Activated CD8-positive, alpha-beta memory T cell treated with anti-CD3 and anti-CD28 coated beads, Interleukin-2, amount 10 ng/mL, durations not matched to agents 7 days and 5 days (primary cell): ENCODE measurements around the gene ZNF568. TPM values are rescaled to one million over a fixed set of nuclear protein-coding genes. Genes with fewer than 3 reads are reported as not detected.

Source experiments
- ATAC-seq: fragments of 150-1000 bp; cut with Tn5 transposase; one replicate; pipeline ENCODE4 v1.10.0; 2021; ENCODE audit warnings: moderate library complexity
- CTCF ChIA-PET: fragments of 350-600 bp; sonication (Branson Sonifier 250); formaldehyde crosslinking; loops from one replicate; lab custom pipeline; 2021; ENCODE audit warnings: antibody characterized with exemption; lab: Charles Lee
- DNase-seq: peaks from one replicate; pipeline ENCODE4 v3.0.0-alpha.2; 2020
- H3K27ac Mint-ChIP-seq: one replicate; pipeline ENCODE4 v1.8.0; 2021; ENCODE audit warnings: mild to moderate bottlenecking, mixed read lengths
- H3K27me3 Mint-ChIP-seq: one replicate; pipeline ENCODE4 v1.8.0; 2021; ENCODE audit warnings: mixed read lengths
- H3K36me3 Mint-ChIP-seq: one replicate; pipeline ENCODE4 v1.8.0; 2021; ENCODE audit warnings: mild to moderate bottlenecking, mixed read lengths
- H3K4me1 Mint-ChIP-seq: one replicate; pipeline ENCODE4 v1.8.0; 2021; ENCODE audit warnings: mixed read lengths
- H3K4me3 Mint-ChIP-seq: one replicate; pipeline ENCODE4 v1.8.0; 2021; ENCODE audit warnings: mild to moderate bottlenecking, moderate library complexity, mixed read lengths
- H3K9me3 Mint-ChIP-seq: one replicate; pipeline ENCODE4 v1.8.0; 2022; ENCODE audit warnings: low read depth, mixed read lengths
- total RNA-seq, 2 experiments: library from RNA; stranded (reverse); gene quantifications; one replicate each; pipeline ENCODE4 v1.2.3, GENCODE V29; 2021

The ZNF568 gene
- total RNA-seq, 2 experiments from 2014 or later = 6.7 to 8.6 TPM

DNA sequence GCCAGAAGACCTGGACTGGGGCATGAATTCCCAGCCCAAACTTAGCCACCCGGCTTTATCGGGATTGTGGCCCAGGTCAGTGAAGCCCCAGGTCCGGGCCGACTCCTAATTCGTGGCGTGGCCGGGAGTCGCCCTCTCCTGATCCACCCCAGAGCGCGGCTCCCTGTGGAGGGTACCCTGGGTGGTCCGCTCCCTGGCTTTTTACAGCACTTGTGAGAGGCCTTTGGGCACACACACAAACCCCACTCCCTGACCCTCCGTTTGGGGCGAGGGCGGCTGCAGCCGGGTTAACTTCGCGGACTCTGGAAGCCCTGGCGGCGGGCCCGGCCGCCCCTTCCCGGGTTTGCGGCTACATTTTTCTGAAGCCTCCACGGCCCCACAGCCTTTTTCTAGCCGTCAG is 56.4 kb downstream of the ZNF568 start:
- no peaks in the 10 kb centered on the region for H3K27me3 Mint-ChIP-seq
- peaks cover 3% of the 10 kb centered on the region for H3K9me3 Mint-ChIP-seq
- H3K4me1 Mint-ChIP-seq = peaks cover 11% of the 10 kb centered on the region
- DNase-seq = no peak
- CTCF ChIA-PET = interaction anchor here (0.9 to 1.5 kb wide), 3 partner anchors 105 to 135 kb away, joined by 3 to 5 read pairs (median 4); partner anchors contain the start of genes ZNF420 and ZNF790
- peaks cover 22% of the 10 kb centered on the region for H3K36me3 Mint-ChIP-seq
- peak overlapping the region; percentile 87 for H3K4me3 Mint-ChIP-seq
- no peak overlapping the region for H3K27ac Mint-ChIP-seq
- no peak for ATAC-seq

DNA sequence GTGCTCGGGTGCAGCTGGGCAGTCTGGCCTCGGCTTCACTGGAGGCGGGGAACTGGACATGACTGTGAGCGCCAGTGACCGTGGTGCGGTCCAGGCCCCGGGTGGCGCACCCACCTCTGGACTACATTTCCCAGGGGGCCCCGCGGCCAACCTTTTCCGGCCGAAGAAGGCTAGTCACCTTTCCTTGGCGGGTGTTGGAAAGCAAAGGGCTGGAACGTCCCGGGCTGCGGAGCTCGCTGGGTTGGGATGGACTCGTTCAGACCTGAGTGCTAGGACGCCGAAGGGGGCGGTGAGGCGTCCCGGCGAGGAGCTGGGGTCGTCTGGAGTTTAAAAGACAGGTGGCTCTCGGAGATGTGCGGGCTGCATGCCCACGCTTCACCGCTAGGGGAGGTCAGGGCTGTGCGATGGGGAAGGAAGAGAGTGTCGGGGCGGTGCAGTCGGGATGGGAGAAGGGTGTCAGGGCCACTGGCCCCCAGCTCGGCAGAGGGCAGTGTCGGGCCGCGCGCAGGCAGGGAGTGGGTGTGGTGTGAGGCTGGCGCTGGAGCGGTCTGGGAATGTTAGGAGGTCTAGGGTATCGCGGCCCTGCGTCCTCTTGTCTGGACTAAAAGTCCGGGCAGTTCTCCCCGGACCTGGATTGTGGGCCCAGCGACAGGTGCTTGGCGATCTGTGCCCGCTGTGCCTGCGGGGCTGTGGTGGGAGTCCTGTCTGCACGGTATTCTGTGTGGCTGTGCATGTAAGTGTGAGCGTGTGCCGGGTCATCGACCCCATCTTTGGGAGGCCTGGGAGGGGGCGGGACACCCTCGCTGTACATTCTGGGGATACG is 57.1 kb downstream of the ZNF568 start:
- Mint-ChIP-seq H3K9me3 (peaks cover 4% of the 10 kb centered on the region), H3K27ac (peak overlapping the region; percentile 87), H3K36me3 (peaks cover 27% of the 10 kb centered on the region), H3K4me3 (peak overlapping the region; percentile 87), H3K27me3 (no peaks in the 10 kb centered on the region), H3K4me1 (peaks cover 11% of the 10 kb centered on the region)
- DNase-seq (peak; percentile 78), ATAC-seq (peak; percentile 97)
- CTCF ChIA-PET = interaction anchor here (0.9 to 1.5 kb wide), 3 partner anchors 105 to 135 kb away, joined by 3 to 5 read pairs (median 4); partner anchors contain the start of genes ZNF420 and ZNF790

DNA sequence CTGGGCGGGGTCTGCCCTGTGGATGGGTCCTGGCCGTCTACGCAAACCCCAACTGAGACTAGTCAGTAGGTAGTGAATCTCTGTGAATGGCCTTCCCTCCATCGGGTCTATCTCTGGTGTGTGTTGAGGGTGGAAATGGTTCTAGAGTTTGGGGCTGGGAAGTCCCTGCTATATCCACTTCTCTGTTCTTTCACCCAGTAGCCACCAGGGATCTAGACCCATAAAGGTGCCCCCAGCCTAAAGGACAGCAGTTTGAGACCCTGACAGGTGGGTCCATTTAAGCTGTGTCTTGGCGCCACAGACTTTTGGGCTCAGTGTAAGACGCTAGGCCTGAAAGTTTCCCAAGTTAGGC is 57.7 kb downstream of the ZNF568 start:
- H3K4me1 Mint-ChIP-seq = peaks cover 11% of the 10 kb centered on the region
- ATAC-seq (no peak), DNase-seq (no peak)
- peaks cover 9% of the 10 kb centered on the region for H3K9me3 Mint-ChIP-seq
- no peak overlapping the region for H3K27ac Mint-ChIP-seq
- peak overlapping the region; percentile 87 for H3K4me3 Mint-ChIP-seq
- CTCF ChIA-PET = interaction anchor here (1.2 to 1.5 kb wide), 2 partner anchors 104 to 124 kb away, joined by 4 to 5 read pairs; partner anchors contain the start of gene ZNF420
- H3K27me3 Mint-ChIP-seq = no peaks in the 10 kb centered on the region
- H3K36me3 Mint-ChIP-seq = peaks cover 32% of the 10 kb centered on the region

DNA sequence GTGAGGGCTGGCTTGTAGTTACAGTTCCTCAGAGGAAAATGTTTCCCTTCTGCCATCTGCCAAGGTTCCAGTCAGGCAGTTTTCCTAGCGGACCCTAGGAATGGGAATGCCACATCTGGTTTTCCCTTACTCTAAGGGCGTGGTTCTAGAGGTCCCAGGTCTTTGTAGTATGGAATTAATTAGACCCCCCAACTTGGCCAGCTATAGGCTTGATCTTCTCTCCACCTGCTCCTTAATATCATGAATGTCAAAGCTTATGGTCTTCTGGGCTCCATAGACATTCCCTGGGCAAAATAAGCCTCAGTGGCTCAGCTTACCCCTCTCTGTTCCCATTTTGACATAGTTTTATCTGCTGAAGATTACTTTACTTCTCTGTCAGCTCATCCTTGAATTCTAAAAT is 70.0 kb downstream of the ZNF568 start:
- no peaks in the 10 kb centered on the region for H3K4me1 Mint-ChIP-seq
- H3K4me3 Mint-ChIP-seq = no peak overlapping the region
- CTCF ChIA-PET = no interaction called here
- DNase-seq (no peak), ATAC-seq (no peak)
- H3K36me3 Mint-ChIP-seq = peaks cover 57% of the 10 kb centered on the region
- H3K9me3 Mint-ChIP-seq = peaks cover 22% of the 10 kb centered on the region
- H3K27me3 Mint-ChIP-seq = no peaks in the 10 kb centered on the region
- no peak overlapping the region for H3K27ac Mint-ChIP-seq

DNA sequence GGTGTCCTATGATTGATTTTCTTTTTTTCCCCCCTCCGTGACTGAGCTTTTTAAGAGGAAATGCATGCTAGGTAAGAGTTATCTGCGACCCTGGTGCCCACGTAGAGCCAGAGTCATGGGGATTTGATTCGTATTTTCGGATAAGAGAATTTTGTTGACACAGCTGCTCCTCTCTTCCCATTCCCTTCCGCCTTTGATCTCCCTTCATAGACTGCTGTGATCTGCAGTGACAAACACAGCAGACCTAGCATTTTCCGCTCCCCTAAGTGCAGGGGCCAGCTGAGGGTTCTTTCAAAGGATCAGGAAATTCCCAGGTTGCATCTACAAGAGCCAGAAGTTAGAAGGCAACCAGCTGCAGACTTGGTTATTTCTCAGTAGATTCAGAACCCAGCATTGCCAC is 70.5 kb downstream of the ZNF568 start:
- ATAC-seq (no peak), DNase-seq (no peak)
- CTCF ChIA-PET = no interaction called here
- Mint-ChIP-seq H3K4me3 (no peak overlapping the region), H3K36me3 (peaks cover 60% of the 10 kb centered on the region), H3K27me3 (no peaks in the 10 kb centered on the region), H3K27ac (no peak overlapping the region), H3K9me3 (peaks cover 21% of the 10 kb centered on the region), H3K4me1 (no peaks in the 10 kb centered on the region)

DNA sequence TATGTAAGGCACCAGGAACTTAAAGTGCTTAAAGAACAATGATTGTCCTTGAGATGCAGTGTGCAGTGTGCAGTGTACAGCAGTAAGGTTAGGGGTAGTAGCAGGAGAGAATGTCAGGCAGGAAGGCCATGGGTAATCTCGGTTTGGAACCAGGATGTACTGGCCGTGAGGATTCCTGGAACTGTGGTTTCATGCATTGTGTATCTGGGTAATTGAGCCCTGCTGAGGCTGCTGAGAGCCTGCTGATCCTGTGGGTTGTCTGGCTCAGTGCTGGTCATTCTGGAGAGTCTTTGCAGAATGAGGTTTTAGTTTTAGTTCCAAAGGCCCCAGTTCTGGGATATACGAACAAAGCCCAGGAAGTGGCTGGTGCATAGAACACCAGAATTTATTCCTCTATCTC is 71.0 kb downstream of the ZNF568 start:
- Mint-ChIP-seq H3K9me3 (peaks cover 21% of the 10 kb centered on the region), H3K27me3 (no peaks in the 10 kb centered on the region), H3K4me1 (no peaks in the 10 kb centered on the region), H3K36me3 (peaks cover 62% of the 10 kb centered on the region), H3K27ac (no peak overlapping the region), H3K4me3 (no peak overlapping the region)
- CTCF ChIA-PET = no interaction called here
- DNase-seq (no peak), ATAC-seq (no peak)

DNA sequence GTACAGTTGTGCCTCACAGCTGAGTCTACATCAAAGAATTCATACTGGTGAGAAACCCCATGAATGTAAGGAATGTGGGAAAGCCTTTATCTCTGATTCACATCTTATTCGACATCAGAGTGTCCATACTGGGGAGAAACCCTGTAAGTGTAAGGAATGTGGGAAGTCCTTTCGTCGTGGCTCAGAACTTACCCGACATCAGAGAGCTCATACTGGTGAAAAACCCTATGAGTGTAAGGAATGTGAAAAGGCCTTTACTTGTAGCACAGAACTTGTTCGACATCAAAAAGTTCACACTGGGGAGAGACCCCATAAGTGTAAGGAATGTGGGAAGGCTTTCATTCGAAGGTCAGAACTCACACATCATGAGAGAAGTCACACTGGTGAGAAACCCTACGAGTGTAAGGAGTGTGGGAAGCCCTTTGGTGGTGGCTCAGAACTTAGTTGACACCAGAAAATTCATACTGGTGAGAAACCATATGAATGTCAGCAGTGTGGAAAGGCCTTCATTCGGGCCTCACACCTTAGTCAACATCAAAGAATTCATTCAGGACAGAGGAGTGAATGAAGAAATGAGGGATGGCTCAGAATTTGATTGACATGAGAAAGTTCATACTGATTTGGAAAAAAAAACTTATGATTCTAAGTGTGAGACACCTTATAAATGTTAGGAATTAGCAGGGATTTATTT is 81.2 kb downstream of the ZNF568 start:
- Mint-ChIP-seq H3K36me3 (peaks cover 51% of the 10 kb centered on the region), H3K9me3 (peaks cover 37% of the 10 kb centered on the region), H3K27ac (no peak overlapping the region), H3K27me3 (no peaks in the 10 kb centered on the region), H3K4me3 (no peak overlapping the region), H3K4me1 (no peaks in the 10 kb centered on the region)
- CTCF ChIA-PET = no interaction called here
- ATAC-seq (no peak), DNase-seq (no peak)

DNA sequence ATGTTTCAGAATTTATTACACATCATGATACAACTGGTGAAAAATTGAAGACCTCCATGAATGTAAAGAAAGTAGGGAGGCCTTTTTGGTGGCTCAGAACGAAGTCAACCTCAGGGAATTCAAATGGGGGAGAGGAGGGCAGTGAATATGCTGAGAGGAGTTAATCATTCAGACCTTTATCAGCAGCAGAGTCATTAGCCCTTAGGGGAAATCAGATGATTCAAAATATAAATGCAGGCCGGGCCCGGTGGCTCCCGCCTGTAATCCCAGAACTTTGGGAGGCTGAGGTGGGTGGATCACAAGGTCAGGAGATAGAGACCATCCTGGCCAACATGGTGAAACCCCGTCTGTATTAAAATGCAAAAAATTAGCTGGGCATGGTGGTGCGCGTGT is 81.7 kb downstream of the ZNF568 start:
- H3K4me1 Mint-ChIP-seq = no peaks in the 10 kb centered on the region
- CTCF ChIA-PET = no interaction called here
- H3K27me3 Mint-ChIP-seq = no peaks in the 10 kb centered on the region
- DNase-seq = no peak
- ATAC-seq = no peak
- no peak overlapping the region for H3K4me3 Mint-ChIP-seq
- no peak overlapping the region for H3K27ac Mint-ChIP-seq
- H3K9me3 Mint-ChIP-seq = peaks cover 37% of the 10 kb centered on the region
- peaks cover 45% of the 10 kb centered on the region for H3K36me3 Mint-ChIP-seq

DNA sequence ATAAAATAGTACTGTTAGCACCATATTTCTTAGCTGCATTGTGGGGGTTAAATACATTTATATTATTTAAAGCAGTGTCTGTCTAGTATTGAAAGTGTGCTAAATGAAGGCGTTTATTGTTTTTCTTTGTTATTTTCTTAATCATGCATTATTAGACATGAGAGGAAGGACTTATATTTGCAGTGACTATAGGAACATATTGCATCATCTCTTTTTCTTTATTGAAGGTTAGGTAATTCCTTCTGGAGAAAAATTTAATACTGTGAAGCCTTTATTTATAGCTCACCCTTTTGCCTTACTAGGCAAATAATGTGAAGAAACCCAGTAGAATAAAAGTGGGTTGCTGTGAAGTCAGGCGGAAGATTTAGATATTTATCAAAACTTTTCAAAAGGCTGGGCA is 83.2 kb downstream of the ZNF568 start:
- Mint-ChIP-seq H3K4me1 (no peaks in the 10 kb centered on the region), H3K36me3 (peaks cover 34% of the 10 kb centered on the region), H3K27me3 (no peaks in the 10 kb centered on the region), H3K4me3 (no peak overlapping the region), H3K9me3 (peaks cover 35% of the 10 kb centered on the region), H3K27ac (no peak overlapping the region)
- CTCF ChIA-PET = interaction anchor here (0.6 kb wide), 1 partner anchor 196 kb away, joined by 3 read pairs; no protein-coding TSS in a partner anchor
- ATAC-seq (no peak), DNase-seq (no peak)

DNA sequence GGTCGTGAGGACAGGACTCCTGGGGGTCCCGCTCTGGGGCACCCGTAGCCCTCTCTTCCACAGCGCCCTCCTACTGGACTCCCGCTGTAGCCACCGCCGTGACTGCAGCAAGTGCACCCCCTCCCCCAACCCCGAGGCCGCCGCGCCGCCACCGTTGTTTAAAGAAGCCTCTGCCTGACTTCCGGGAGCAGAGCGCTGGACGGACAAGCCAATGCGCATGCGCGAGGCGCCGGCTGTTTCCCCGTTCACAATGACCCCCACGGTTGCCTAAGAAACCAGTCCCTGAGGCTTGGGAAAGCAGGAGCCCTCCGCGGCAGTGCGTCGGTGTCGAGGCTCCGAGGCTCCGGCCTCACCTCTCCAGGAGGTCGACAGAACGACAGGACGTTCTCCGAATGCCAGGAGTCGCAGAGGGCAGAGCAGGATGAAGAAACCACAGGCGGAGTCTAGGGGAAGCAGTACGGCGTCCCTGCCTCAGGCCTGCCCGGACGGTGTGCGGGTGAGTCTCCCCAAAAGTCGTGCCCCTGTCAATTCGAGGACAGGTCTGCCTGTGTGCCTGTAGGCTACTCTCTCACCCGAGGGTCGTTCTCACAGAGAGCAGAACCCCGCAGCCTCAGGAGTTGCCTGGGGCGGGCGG is 91.6 kb downstream of the ZNF568 start:
- H3K36me3 Mint-ChIP-seq = peaks cover 17% of the 10 kb centered on the region
- ATAC-seq = peak; percentile 73
- no peaks in the 10 kb centered on the region for H3K27me3 Mint-ChIP-seq
- DNase-seq = peak; percentile 76
- H3K4me1 Mint-ChIP-seq = peaks cover 5% of the 10 kb centered on the region
- CTCF ChIA-PET = no interaction called here
- H3K4me3 Mint-ChIP-seq = peak overlapping the region; percentile 76
- peaks cover 24% of the 10 kb centered on the region for H3K9me3 Mint-ChIP-seq
- H3K27ac Mint-ChIP-seq = peak overlapping the region; percentile 76

DNA sequence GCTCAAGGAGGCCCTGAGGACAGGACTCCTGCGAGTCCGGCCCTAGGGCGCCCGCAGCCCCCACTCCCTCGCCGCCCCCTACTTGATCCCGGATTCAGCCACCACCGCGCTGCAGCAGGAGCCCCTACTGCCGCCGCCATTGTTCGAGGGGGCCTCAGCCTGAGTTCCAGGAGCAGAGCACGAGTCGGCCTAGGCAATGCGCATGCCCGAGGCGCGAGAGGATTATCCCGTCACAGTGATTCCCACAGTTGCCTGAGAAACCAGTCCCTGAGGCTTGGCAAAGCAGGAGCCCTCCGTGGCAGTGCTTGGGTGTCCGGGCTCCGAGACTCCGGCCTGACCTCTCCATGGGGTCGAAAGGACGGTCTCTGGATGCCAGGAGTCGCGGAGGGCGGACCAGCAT is 93.7 kb downstream of the ZNF568 start:
- no peaks in the 10 kb centered on the region for H3K27me3 Mint-ChIP-seq
- H3K27ac Mint-ChIP-seq = no peak overlapping the region
- peaks cover 29% of the 10 kb centered on the region for H3K9me3 Mint-ChIP-seq
- H3K4me3 Mint-ChIP-seq = no peak overlapping the region
- peaks cover 16% of the 10 kb centered on the region for H3K36me3 Mint-ChIP-seq
- peaks cover 5% of the 10 kb centered on the region for H3K4me1 Mint-ChIP-seq
- ATAC-seq (no peak), DNase-seq (no peak)
- CTCF ChIA-PET = no interaction called here

DNA sequence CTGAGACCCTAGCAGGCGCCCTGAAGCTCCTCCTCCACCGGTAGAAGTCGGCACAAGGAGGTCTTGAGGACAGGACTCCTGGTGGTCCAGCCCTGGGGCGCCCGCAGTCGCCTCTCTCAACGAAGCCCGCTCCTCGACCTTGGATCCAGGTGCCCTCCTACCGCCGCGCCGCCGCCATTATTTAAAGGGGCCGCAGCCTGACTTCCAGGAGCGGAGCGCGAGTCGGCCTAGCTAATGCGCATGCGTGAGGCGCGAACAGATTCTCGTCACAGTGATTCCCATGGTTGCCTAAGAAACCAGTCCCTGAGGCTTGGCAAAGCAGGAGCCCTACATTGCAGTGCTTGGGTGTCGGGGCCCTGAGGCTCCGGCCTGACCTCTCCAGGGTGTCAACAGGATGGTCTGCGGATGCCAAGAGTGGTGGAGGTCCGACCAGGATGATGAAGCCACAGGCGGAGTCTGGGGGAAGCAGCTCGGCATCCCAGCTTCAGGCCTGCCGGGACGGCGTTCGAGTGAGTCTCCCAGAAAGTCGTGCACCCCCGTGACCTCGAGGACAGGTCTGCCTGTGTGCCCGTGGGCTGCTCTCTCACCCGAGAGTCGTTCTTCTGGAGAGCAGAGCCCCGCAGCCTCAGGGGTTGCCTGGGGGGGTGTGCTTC is 96.1 kb downstream of the ZNF568 start:
- no peak for DNase-seq
- CTCF ChIA-PET = no interaction called here
- H3K4me3 Mint-ChIP-seq = no peak overlapping the region
- H3K4me1 Mint-ChIP-seq = peaks cover 5% of the 10 kb centered on the region
- H3K9me3 Mint-ChIP-seq = peaks cover 31% of the 10 kb centered on the region
- H3K27me3 Mint-ChIP-seq = no peaks in the 10 kb centered on the region
- no peak overlapping the region for H3K27ac Mint-ChIP-seq
- H3K36me3 Mint-ChIP-seq = peaks cover 15% of the 10 kb centered on the region
- no peak for ATAC-seq

DNA sequence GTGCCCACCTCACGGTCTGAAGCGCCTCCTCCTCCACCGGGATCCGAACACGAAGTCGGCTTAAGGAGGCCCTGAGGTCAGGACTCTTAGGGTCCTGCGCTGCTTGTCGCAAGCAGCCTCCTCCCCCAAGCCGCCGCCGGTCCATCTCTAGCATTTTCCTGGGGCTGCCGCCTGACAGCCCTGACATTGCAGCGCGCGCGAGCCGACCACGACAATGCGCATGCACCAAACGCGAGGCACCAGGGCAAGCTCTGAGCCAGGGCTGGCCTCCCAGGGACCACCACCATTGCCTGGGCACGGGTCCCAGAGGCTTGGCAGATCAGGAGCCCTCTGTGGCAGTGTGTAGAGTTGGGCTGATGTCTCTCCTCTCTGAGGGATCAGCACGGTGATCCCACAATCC is 98.3 kb downstream of the ZNF568 start:
- Mint-ChIP-seq H3K27ac (no peak overlapping the region), H3K27me3 (no peaks in the 10 kb centered on the region), H3K36me3 (peaks cover 7% of the 10 kb centered on the region), H3K4me3 (no peak overlapping the region), H3K4me1 (no peaks in the 10 kb centered on the region), H3K9me3 (peaks cover 33% of the 10 kb centered on the region)
- CTCF ChIA-PET = no interaction called here
- ATAC-seq (no peak), DNase-seq (no peak)
